Suppressor macrophage treated with lipopolysaccharide for 1 hour (primary cell): ENCODE results near the gene TNFSF9.

Source experiments
- DNase-seq, 3 donors: peaks; one replicate each; pipeline ENCODE4 v3.0.0-alpha.2; 2020 to 2022

TNFSF9 gene, protein sequence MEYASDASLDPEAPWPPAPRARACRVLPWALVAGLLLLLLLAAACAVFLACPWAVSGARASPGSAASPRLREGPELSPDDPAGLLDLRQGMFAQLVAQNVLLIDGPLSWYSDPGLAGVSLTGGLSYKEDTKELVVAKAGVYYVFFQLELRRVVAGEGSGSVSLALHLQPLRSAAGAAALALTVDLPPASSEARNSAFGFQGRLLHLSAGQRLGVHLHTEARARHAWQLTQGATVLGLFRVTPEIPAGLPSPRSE

DNA sequence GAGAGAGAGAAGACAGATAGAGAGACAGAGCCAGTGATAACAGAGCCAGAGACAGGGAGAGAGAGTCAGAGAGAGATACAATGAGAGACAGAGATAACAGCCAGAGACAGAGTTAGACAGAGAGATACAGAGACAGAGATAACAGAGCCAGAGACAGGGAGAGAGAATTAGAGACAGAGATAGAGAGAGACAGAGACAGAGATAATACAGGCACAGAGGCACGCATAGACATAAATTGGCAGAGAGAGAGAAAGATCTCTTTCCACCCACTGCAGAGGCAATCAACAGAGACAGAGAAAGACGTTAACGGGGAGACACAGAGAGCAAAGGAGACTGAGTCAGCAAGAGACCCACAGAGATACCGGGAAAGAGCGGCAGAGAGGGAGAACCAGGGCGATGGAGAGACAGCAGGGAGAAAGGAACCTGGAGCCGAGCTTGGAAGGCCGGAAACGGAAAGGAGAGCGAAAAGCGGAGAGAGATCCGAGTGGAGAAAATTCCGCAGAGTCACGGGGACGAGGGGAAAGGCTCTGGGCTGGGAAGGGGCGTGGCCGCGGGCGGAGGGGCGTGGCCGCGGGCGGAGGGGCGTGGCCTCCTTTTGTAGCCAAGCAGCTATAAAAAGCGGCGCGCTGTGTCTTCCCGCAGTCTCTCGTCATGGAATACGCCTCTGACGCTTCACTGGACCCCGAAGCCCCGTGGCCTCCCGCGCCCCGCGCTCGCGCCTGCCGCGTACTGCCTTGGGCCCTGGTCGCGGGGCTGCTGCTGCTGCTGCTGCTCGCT, at the start of gene TNFSF9:
TNFSF9 (plus strand) TSS at position 641 of the 777 bp plus-strand sequence; CDS start at position 652, 11 bp downstream.
- DNase-seq: peak; percentile 95 to 96 (median 96)

DNA sequence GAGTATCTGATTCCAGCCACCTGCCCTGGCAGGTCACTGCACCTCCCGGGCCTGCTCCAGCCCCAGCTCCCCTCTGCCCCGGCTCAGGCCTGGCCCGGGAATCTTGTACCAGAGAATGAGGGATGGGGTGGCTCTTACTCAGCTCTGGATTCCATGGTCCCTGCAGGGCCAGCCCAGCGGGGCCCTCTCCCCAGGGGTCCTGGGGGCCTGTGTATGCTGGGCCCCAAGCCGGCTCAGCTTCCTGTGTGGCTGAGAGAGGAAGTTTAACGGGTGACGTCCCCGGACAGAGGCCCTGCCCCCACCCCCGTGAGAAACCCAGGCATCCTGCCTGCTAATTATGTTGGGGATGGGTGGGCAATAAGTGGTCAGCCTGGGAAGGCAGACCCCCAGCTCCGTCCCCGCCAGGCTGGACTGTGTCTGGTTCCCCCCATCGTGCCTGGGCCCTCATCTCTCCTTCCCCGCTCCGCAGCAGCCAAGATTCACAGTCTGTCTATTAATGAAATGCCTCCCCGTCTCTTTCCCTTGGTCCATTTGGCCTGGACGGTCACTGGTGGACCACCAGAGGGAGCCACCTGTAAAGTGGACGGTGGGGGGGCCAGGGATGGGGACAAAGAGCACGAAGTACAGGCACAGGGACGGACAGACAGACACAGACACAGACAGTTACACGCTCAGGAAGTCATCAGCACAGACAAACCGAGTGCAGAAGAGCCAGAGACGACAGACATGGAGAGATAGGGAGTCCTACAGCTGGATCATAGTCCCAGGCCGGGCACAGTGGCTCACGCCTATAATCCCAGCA, 49.1 kb upstream of the TNFSF9 start, which contains the start of gene DENND1C:
DENND1C (minus strand) TSS at position 247 of the 802 bp plus-strand sequence; CDS start at position 155, 92 bp downstream.
- DNase-seq: peak; percentile 51 to 68 (median 58)

DNA sequence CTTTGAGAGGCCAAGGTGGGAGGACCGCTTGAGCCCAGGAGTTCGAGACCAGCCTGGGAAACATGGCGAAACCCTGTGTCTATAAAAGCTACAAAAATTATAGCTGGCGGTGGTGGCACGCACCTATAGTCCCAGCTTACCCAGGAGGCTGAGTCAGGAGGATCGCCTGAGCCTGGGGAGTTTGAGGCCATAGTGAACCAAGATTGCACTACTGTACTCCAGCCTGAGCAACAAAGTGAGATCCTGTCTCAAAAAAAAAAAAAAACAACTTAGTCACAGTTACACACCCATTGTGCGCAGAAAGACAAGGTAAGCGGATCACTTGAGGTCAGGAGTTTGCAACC, 48.5 kb upstream of the TNFSF9 start:
- no peak for DNase-seq

DNA sequence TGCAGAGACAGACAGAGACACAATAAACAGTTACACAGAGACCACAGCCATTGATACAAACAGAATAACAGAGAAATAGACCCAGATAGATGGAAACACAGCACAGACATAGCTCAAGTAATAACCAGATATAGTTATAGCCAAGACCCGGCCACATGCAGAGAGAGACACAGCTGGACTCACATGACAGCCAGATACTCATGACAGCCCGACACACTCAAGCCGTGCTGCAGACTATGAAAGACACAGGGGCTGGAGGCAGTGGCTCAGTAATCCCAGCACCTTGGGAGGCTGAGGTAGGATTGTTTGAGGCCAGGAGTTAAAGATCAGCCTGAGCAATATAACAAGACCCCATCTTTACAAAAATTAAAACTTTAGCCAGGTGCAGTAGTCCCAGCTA, 47.6 kb upstream of the TNFSF9 start:
- DNase-seq: no peak

DNA sequence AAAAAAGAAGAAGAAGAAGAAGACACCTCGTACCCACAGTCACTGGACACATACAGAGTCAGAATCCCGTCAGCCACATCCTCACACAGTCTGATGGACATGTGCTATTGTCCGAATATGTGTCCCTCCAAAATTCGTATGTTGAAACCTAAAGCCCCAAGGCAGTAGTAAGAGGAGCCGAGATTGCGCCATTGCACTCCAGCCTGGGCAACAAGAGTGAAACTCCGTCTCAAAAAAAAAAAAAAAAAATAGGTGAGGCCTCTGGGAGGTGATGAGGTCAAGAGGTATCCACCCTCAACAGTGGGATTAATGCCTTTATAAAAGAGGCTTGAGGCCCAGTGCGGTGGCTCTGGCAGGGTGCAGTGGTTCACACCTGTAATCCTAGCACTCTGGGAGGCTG, 46.6 kb upstream of the TNFSF9 start:
- no peak for DNase-seq

DNA sequence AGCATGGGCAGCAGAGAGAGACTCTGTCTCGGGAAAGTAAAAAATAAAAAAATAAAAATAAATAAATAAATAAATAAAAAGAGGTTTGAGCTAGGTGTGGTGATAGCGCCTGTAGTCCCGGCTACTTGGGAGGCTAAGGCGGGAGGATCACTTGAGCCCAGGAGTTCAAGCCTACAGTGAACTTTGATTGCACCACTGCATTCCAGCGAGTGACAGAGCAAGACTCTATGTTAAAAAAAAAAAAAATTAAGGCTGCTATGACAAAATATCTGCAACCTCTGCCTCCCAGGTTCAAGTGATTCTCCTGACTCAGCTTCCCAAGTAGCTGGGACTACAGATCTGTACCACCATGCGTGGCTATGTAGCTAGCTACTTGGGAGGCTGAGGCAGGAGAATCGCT, 46.0 kb upstream of the TNFSF9 start:
- no peak for DNase-seq

DNA sequence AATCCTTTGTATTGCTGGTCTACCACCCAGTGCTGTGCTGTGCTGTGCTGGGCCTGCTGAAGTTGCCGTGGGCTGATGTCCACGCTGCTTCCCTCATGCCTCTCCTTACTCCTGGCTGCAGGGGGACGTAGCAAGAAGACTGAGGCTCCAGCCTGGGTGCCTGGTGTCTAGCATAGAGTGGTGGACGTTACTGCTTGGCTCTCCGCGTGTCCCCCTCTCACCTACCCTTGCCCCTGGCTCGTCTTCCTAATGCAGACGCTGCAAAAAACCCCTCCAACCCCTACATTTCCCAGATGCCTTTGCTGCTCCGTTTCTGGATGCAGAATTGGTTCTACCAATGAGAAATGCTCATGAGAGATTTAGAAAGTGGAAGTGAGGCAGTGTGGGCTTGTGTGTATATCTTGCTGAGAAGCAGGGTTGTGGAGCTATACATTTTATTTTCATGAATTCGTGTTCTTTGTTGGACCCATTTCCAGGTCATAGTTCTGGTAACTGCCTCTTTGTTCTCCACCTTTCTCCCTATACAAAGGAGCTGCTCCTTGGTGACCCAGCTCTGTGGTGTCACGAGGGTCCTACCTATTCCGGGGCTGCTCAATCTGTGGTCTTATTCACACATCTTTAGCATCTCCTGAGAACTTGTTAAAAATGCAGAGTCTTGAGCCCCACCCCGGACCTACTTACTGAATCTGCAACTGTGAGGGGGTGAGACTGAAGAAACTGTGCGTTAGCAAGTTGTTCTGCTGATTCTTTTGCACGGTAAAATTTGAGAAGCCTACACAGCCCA, 41.4 kb upstream of the TNFSF9 start:
- peak in 1 of 3 donors; percentile 12 for DNase-seq

DNA sequence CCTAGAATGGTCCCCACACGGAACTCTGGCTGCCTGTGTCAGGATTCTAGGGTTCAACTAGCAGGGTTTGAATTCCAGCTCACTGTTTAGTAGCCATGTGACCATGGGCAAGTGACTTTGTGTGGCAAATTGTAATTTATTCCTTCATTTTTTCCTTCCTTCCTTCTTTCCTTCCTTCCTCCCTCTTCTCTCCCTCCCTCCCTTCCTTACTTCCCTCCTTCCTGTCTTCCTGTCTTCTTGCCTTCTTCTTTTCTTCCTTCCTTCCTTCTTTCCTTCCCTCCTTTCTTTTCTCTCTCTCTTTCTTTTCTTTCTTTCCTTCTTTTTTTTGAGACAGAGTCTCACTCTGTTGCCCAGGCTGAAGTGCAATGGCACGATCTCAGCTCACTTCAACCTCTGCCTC, 40.7 kb upstream of the TNFSF9 start:
- DNase-seq: no peak

DNA sequence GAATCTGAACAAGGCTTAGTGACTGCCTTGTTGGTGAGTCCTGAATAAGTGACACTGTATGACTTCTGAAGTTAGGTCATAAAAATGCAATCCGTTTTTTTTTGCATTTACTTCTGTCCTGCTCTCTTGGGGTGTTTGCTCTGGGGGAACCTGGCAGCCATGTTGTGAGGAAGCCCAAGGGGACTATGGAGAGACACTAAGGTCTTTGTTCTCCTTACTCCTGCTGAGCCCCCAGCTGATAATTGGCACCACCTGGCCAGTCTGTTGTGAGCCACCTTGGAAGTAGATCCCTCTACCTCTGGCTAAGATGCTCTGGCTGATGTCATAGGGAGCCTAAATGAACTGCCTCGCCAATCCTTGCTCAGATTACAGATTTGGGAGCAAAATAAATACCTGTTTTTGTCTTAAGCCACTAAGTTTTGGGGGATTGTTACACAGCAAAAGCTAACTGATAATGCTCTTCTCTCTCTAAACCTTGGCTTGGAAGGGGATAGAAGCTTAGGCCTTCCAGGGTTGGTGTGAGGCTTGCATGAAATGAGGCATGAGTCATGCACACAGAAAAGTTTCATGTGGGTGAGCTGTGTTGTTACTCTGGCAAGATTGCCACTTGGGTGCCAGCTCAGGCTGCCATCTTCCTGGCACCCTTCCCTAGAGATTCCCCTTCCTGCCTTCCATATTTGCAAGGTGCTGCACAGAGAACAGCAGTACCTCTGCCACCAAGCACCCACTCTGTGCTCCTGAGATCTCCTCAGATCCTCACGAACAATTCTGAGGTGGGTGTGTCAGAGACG, 38.8 kb upstream of the TNFSF9 start:
- DNase-seq: no peak

DNA sequence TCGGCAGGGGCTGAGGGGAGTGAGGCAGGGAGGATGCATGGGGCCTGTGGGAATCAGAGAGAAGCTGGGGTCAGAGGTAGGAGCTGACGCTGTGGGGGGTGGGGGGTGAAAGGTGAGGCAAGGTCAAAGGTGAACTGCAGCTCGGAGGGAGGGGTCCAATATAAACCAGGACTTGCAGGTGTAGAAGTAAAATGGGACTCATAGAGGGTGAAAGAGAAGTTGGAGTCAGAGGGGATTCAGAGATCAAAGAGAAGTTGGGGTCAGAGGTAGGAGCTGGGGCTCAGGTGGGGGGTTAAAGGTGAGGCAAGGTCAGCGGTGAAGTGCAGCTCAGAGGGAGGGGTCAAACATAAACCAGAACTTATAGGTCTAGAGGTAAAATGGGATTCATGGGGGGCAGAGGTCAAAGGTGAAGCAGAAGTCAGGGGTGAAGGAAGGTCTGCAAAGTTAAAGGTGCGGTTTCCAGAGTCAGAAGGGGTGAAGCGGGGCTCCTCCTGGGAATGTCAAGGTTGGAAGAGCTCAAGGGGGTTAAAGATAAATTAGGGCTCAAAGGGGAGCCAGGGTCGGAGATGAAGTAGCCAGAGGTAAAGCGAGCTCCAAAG, 36.3 kb upstream of the TNFSF9 start:
- no peak for DNase-seq

DNA sequence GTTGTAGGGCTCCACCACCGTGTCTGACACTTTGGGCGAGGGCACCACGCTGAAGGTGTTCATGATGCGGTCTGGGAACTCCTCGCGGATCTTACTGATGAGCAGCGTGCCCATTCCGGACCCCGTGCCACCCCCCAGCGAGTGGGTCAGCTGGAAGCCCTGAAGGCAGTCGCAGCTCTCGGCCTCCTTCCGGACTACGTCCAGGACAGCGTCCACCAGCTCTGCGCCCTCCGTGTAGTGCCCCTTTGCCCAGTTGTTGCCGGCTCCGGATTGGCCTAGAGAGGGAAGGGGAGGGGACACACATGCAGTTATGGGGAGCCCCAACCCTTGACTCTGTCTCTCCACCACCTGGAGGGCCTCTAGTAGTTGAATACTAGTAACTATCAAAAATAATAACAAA, 34.9 kb upstream of the TNFSF9 start:
- DNase-seq: no peak

DNA sequence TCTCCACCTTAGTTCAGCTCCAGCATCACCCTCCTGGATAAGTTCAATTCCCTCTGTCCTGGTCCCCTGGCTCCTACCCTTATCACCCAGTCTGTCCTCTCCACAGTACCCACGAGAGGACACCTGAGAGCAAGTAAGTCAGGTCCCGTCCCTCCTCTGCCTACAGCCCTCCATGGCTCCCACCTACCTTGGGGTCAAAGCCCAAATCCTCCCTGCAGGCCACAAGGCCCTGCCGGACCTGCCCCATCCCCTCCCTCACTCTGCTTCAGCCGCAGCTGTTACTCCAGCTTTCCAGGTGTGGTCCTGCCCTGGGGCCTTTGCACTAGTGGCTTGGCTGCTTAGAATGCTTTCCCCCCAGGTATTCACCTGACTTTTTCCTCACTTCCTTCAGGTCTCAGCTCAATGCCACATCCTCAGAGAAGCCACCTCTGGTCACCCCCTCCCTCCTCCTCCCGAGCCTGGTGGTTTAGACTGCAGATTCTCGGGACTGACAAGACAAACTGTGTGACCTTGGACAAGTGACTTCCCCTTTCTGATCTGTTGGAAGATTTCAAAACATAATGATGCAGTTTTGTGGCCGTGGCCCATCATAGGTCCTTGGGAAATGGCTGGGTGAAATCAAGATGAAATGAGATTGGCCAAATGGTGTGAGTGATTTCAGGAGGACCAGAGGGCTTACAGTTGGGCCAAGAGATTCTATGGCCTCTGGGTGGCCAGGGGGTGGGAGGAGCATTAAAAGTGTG, 32.4 kb upstream of the TNFSF9 start:
- DNase-seq: peak; percentile 75 to 82 (median 79)

DNA sequence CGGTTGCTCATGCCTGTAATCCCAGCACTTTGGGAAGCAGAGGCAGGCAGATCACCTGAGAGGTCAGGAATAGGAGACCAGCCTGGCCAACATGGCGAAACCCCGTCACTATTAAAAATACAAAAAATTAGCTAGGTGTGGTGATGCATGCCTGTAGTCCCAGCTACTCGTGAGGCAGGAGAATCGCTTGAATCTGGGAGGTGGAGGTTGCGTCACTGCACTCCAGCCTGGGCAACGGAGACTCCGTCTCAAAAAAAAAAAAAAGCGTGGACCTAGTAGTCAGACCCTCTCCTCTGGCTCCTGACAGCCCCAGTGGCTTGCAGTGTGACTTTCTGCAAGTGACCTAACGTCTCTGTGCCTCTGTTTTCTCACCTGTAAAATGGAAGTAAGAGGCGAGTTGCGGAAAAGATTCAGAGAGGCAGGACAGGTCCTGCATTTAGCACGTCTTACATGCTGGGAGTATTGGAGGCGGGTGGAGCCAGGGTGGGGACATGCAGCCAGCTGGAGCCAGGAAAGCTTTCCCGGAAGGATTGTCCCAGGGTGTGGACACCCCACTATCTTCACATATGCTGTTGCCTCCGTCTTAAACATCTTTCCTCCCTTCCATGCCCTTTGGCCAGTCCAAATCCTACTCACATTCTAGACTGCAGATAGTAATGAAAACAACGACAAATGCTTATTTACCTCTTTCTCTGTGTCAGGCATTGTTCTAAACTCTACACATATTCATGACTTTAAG, 31.6 kb upstream of the TNFSF9 start:
- DNase-seq: no peak

DNA sequence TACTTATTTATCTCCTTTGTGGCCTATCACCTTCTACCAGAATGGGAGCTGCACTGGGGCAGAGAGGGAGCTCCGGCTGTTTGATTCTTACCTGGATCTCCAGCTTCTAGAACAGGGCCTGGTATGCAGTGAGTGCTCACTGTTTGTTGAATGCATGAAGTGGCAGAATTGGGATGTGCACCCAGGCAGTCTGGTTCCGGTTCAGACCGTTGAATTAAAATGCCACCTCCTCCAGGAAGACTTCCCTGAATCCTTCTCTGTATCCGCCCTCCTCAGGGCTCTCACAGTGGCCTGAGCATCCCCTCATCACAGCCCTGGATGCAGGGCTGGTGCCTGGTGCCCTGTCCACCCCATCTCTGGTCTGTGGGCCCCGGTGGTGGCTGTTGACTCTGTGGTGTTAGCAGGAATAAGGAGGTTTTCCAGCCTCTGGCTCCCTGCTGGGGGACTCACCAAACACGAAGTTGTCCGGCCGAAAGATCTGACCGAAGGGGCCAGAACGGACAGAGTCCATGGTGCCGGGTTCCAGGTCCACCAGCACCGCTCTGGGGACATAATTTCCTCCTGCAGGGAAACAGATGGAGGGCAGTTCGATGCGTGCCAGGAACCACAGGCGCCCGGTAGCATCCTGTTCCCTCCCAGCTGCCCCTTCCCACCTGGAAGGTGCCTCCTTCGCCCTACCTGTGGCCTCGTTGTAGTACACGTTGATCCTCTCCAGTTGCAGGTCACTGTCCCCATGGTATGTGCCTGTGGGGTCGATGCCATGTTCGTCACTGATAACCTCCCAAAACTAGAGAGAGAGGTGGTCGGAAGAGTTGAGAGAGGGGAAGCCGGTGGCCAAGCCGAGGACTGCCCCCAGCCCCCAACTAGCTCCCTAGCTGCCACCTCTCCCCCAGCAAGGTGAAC, 29.7 kb upstream of the TNFSF9 start:
- DNase-seq: no peak

DNA sequence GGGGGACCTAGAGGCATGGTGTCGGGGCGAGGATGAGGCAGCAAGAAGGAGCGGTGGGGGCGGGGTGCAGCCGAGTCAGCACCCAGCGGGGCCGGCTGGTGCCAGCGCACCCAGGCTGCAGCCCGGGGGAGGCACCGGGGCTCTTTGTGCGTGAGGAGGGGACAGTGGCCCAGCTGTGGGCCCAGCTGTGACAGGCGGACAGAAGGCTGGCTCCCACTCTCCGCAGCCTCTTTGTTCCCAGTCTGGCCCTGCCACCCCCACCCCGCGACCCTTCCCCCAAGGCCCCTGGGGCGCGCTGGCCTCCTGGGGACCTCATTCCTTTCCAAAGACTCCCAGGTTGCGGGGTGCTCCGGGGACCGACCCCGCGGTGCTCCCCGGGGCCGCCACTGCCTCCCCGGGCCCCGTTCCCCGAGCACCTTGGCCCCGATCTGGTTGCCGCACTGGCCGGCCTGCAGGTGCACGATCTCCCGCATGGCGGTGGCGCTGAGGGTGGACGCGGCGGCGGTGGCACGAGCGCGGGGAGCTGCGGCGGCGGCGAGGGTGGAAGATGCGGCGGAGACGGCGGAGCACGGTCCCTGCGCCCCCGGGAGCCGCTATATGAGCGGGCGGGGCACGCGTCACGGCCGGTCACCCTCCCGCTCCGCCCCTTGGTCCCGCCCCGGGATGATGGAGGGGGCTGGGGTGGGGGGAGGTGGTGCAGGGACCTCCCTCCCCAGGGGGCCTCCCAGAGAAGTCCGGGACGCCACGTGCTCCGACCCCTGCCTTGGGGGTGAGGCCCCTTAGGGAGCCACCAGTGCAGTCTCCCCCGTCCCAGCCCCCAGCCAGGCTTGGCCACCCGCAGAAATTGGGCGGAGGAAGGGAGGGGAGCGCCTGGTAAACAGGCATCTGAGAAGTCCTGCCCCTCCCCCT, 28.8 kb upstream of the TNFSF9 start, which contains the start of gene TUBB4A:
TUBB4A (minus strand) TSS at position 570 of the 909 bp plus-strand sequence; CDS start at position 473, 97 bp downstream.
- peak in 1 of 3 donors; percentile 39 for DNase-seq

DNA sequence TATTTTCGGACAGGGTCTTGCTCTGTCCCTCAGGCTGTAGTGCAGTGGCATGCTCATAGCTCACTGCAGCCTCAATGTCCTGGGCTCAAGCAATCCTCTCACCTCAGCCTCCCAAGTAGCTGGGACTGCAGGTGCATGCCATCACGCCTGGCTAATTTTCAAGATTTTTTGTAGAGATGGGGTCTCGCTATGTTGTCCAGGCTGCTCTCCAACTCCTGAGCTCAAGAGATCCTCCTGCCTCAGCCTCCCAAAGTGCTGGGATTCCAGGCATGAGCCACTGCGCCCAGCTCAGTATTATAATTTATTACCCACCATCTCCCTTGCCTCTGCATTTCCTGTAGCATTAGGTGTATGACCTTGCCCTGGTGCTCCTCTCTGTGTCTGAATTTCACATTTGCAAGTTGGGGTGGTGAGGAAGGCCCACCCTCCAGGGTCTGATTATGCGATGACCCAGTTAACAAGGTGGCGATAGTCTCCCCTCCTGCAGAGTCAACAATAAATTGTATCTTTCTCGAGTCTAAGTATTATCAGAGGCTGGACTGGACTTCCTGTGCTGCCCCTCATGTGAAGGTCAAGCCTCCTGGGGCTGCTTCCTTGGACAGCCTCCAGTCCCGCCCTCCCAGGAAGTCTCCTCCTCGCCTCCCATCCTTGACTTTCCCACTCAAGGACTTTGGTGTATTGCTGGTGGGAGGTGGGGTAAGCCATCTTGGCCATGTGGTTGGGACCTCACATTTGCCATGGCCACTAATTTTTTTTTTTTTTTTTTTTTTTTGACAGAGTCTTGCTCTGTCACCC, 27.2 kb upstream of the TNFSF9 start:
- no peak for DNase-seq
